ENCODE results near the gene DPP4.

DPP4 gene

DNA sequence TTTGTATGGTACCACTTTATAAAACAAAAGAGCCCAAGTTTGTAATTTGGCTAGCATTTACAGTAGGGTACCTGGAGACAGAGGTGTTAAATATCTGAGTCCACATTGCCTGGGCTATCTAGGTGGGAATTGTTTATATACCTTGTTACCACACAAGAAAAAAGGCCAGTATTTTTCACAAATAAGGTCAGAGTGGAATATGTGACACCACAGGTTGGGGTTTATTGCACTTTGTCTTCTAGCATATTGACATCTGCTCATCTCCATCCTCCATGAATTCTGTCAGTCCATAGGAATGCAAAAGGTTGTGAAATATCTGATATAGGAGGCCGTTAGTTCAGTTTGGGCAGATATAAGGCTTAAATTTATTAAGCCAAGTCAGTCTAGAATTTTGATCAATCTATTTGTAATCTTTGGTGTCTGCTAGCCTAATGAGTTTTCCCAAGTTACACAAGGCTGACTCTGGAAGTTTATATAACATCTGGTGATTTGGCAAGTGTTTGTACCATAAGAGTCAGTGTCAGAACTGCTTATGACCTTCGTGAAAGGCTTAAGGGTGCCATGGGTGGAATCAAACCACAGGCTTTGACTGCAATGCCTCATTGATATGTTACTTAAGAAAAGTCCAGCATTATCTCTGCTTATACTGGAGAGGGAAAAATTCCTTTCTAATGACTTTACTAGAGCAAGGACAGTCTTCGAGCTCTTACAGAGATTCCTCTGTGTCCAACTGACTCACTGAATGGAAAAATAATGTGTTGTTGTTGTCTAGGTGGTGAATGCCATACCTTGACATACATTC is 11.3 kb upstream of the DPP4 start:
- Histone ChIP-seq H3K27ac (ENCODE audit: insufficient read depth, low read depth, low read length, poor library complexity, severe bottlenecking) (no peak overlapping the region), H3K4me3 (ENCODE audit: insufficient read depth, low read depth, low read length) (no peak overlapping the region), H3K36me3 (ENCODE audit: control insufficient read depth, insufficient read depth, low read length) (no peaks in the 10 kb centered on the region), H3K27me3 (ENCODE audit: control insufficient read depth, insufficient read depth, low read length, poor library complexity, severe bottlenecking) (no peaks in the 10 kb centered on the region), H3K9me3 (ENCODE audit: control insufficient read depth, low read length) (no peaks in the 10 kb centered on the region), H3K4me1 (ENCODE audit: control insufficient read depth, insufficient read depth, low read length) (no peaks in the 10 kb centered on the region)
- WGBS, 2 experiments: 97% methylated on average over 3 of the region's 3 CpGs

DNA sequence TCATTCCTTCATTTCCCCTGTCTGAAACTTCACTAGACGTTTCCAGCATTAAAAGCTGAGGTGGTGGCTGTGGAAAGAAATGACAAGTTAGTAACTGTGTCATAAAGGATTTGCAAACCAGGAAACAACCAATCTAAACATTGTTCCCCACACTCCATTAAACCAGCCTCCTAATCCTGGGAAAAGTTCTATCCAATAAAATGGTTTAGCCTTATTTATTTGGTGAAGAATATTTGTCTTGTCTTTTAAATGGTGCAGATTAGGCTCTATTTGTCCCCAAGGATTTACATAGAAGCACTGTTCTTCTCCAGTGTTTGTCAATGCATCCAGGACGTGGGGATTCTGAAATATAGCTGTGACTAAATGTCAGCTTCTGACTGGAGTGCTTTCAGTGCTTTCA is 10.5 kb upstream of the DPP4 start:
- H3K27ac ChIP-seq (ENCODE audit: insufficient read depth, low read depth, low read length, poor library complexity, severe bottlenecking): no peak overlapping the region
- no peaks in the 10 kb centered on the region for H3K36me3 ChIP-seq (ENCODE audit: control insufficient read depth, insufficient read depth, low read length)
- H3K27me3 ChIP-seq (ENCODE audit: control insufficient read depth, insufficient read depth, low read length, poor library complexity, severe bottlenecking): no peaks in the 10 kb centered on the region
- WGBS, 2 experiments: 70 to 92% methylated on average over 1 to 2 of the region's 2 CpGs
- H3K9me3 ChIP-seq (ENCODE audit: control insufficient read depth, low read length): no peaks in the 10 kb centered on the region
- no peaks in the 10 kb centered on the region for H3K4me1 ChIP-seq (ENCODE audit: control insufficient read depth, insufficient read depth, low read length)
- H3K4me3 ChIP-seq (ENCODE audit: insufficient read depth, low read depth, low read length): no peak overlapping the region

DNA sequence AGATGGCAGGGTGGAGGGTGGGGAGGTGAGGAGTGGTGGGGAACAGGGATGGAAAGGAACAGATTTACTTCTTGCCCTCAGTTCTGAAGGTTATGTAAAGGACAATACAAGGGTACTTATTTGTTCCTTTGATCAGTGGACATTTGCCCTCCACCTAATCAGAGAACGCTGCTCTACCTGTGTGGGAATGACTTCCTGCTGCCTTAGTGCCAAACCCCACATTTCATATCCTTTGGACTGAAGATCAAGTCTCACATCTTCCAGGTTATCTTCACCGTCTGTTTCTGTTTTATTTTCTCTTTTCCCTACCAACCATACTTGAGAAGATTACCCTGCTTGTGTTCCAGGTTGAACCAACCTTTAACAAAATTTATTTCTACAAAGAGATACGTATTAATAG is 8.7 kb upstream of the DPP4 start:
- whole genome bisulfite sequencing, 2 experiments: 62 to 63% methylated on average over 3 of the region's 3 CpGs
- Histone ChIP-seq H3K9me3 (ENCODE audit: control insufficient read depth, low read length) (peaks cover 3% of the 10 kb centered on the region), H3K36me3 (ENCODE audit: control insufficient read depth, insufficient read depth, low read length) (no peaks in the 10 kb centered on the region), H3K4me1 (ENCODE audit: control insufficient read depth, insufficient read depth, low read length) (no peaks in the 10 kb centered on the region), H3K27ac (ENCODE audit: insufficient read depth, low read depth, low read length, poor library complexity, severe bottlenecking) (no peak overlapping the region), H3K4me3 (ENCODE audit: insufficient read depth, low read depth, low read length) (no peak overlapping the region), H3K27me3 (ENCODE audit: control insufficient read depth, insufficient read depth, low read length, poor library complexity, severe bottlenecking) (no peaks in the 10 kb centered on the region)

DNA sequence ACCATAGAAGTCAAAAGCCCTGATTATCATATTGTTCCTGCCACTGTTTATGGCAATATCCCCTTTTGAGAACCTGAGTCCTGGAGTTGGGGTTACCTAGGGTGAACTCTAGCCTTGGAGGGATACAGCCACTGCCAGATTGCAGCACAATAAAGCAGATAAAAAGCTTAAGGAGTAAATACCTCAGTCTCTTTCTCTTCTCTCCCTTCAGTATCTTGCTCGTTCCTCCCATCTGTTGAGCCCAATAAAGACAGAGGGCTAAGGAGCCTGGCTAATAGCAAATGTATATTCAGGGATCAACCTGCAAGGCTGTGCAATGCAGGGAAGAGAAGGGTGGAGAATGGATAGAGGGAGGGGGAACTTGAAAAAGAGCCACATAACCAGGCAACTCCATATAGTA is 8.0 kb upstream of the DPP4 start:
- H3K36me3 ChIP-seq (ENCODE audit: control insufficient read depth, insufficient read depth, low read length): no peaks in the 10 kb centered on the region
- peaks cover 3% of the 10 kb centered on the region for H3K9me3 ChIP-seq (ENCODE audit: control insufficient read depth, low read length)
- H3K4me1 ChIP-seq (ENCODE audit: control insufficient read depth, insufficient read depth, low read length): no peaks in the 10 kb centered on the region
- H3K27ac ChIP-seq (ENCODE audit: insufficient read depth, low read depth, low read length, poor library complexity, severe bottlenecking): no peak overlapping the region
- H3K27me3 ChIP-seq (ENCODE audit: control insufficient read depth, insufficient read depth, low read length, poor library complexity, severe bottlenecking): no peaks in the 10 kb centered on the region
- 94% methylated on average over 1 of the region's 1 CpG; no CpG with 5 or more reads in 1 of the 2 experiments for WGBS, 2 experiments
- no peak overlapping the region for H3K4me3 ChIP-seq (ENCODE audit: insufficient read depth, low read depth, low read length)

DNA sequence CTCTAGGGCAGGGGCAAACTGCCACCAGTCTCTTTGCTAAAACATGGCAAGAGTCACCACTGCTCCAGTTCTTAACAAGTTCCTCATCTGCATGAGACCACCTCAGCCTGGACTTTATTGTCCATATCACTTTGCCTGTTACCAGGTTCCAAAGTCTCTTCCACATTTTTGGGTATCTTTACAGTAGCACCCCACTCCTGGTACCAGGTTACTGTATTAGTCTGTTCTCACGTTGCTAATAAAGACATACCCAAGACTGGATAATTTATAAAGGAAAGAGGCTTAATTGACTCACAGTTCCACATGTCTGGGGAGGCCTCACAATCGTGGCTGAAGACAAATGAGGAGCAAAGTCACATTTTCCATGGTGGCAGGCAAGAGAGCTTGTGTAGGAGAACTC is 5.5 kb upstream of the DPP4 start:
- no peak overlapping the region for H3K27ac ChIP-seq (ENCODE audit: insufficient read depth, low read depth, low read length, poor library complexity, severe bottlenecking)
- H3K4me1 ChIP-seq (ENCODE audit: control insufficient read depth, insufficient read depth, low read length): peaks cover 9% of the 10 kb centered on the region
- H3K9me3 ChIP-seq (ENCODE audit: control insufficient read depth, low read length): peaks cover 3% of the 10 kb centered on the region
- peaks cover 8% of the 10 kb centered on the region for H3K27me3 ChIP-seq (ENCODE audit: control insufficient read depth, insufficient read depth, low read length, poor library complexity, severe bottlenecking)
- H3K36me3 ChIP-seq (ENCODE audit: control insufficient read depth, insufficient read depth, low read length): no peaks in the 10 kb centered on the region
- 90 to 93% methylated on average over 2 of the region's 2 CpGs for WGBS, 2 experiments
- no peak overlapping the region for H3K4me3 ChIP-seq (ENCODE audit: insufficient read depth, low read depth, low read length)

DNA sequence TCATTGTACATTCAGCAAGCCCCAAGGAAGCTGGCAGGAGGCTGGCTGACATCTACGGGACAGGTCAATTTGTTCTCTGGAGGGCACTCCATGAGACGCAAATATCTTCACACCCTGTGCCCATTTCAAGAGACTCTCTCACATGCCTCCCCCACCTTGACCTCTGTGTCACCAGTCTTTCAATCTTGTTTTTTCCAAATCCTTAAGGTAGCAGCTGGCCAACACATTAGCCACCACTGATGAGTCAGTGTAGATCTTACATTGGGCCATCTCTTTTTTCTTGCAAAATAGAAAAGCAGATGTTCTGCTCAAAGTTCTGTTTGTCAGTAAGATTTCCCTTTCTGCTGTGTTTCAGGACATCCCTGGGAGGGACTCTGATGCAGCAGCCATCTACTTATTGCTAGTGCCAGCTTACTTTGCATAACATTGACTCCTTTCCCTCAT is 1.7 kb upstream of the DPP4 start:
- WGBS, 2 experiments: 85 to 89% methylated on average over 2 of the region's 2 CpGs
- Histone ChIP-seq H3K36me3 (ENCODE audit: control insufficient read depth, insufficient read depth, low read length) (no peaks in the 10 kb centered on the region), H3K4me3 (ENCODE audit: insufficient read depth, low read depth, low read length) (no peak overlapping the region), H3K4me1 (ENCODE audit: control insufficient read depth, insufficient read depth, low read length) (peaks cover 17% of the 10 kb centered on the region), H3K27ac (ENCODE audit: insufficient read depth, low read depth, low read length, poor library complexity, severe bottlenecking) (no peak overlapping the region), H3K9me3 (ENCODE audit: control insufficient read depth, low read length) (peaks cover 3% of the 10 kb centered on the region), H3K27me3 (ENCODE audit: control insufficient read depth, insufficient read depth, low read length, poor library complexity, severe bottlenecking) (peaks cover 39% of the 10 kb centered on the region)

DNA sequence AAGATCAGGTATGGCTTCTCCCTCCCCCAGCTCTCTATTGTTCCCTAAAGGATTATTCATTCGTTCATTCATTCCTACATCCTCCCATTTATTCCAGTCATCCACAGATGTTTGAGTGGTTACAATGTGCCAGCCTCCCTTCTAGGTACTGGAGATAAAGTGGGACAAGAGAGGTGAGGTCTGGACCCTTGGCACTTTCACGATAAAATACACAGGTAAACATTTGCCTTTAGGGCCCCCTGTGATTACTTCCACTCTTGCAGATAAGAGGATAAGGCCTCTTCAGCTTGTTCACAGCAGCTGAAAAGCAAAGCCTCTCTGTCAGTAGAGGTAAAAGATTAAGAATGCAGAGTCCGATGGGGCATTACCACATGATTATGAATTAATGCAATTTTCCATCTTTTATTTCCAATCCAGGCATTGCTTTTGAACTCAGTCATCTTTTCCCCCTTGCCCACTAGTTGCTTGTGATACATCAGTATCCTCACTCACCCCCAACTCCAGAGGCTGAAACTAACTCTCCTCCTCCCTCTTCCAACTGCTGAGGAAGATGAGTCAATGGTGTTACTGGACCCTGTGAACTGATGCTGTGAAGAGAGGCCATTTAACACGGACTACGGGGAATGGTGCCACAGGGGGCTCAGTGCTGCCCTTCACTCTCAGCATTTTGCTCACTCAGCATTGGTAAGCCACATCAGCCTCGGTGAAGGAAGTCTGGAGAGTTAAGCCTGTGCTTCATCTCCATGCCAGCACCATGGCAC is 1.1 kb upstream of the DPP4 start:
- Histone ChIP-seq H3K9me3 (ENCODE audit: control insufficient read depth, low read length) (peaks cover 3% of the 10 kb centered on the region), H3K27ac (ENCODE audit: insufficient read depth, low read depth, low read length, poor library complexity, severe bottlenecking) (no peak overlapping the region), H3K36me3 (ENCODE audit: control insufficient read depth, insufficient read depth, low read length) (no peaks in the 10 kb centered on the region), H3K27me3 (ENCODE audit: control insufficient read depth, insufficient read depth, low read length, poor library complexity, severe bottlenecking) (peaks cover 39% of the 10 kb centered on the region), H3K4me3 (ENCODE audit: insufficient read depth, low read depth, low read length) (no peak overlapping the region), H3K4me1 (ENCODE audit: control insufficient read depth, insufficient read depth, low read length) (peaks cover 17% of the 10 kb centered on the region)
- 55 to 68% methylated on average over 5 to 6 of the region's 6 CpGs for WGBS, 2 experiments

DNA sequence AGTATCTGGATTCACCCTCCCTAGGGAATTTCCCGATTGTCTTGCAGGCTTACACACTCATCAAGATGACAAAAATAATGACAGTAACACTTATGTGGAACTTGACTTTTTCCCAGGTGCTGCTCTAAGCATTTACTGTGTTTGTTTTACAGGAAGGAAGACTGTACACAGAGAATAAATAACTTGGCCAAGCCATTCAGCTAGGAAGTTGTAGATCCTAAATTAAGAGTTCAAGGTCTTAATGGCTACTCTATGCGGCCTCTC is 549 bp upstream of the DPP4 start:
- H3K36me3 ChIP-seq (ENCODE audit: control insufficient read depth, insufficient read depth, low read length): no peaks in the 10 kb centered on the region
- H3K27ac ChIP-seq (ENCODE audit: insufficient read depth, low read depth, low read length, poor library complexity, severe bottlenecking): no peak overlapping the region
- H3K27me3 ChIP-seq (ENCODE audit: control insufficient read depth, insufficient read depth, low read length, poor library complexity, severe bottlenecking): peaks cover 39% of the 10 kb centered on the region
- H3K4me1 ChIP-seq (ENCODE audit: control insufficient read depth, insufficient read depth, low read length): peaks cover 17% of the 10 kb centered on the region
- H3K4me3 ChIP-seq (ENCODE audit: insufficient read depth, low read depth, low read length): peak overlapping the region; percentile 53
- WGBS, 2 experiments: 32 to 33% methylated on average over 2 of the region's 2 CpGs
- H3K9me3 ChIP-seq (ENCODE audit: control insufficient read depth, low read length): peaks cover 3% of the 10 kb centered on the region

DNA sequence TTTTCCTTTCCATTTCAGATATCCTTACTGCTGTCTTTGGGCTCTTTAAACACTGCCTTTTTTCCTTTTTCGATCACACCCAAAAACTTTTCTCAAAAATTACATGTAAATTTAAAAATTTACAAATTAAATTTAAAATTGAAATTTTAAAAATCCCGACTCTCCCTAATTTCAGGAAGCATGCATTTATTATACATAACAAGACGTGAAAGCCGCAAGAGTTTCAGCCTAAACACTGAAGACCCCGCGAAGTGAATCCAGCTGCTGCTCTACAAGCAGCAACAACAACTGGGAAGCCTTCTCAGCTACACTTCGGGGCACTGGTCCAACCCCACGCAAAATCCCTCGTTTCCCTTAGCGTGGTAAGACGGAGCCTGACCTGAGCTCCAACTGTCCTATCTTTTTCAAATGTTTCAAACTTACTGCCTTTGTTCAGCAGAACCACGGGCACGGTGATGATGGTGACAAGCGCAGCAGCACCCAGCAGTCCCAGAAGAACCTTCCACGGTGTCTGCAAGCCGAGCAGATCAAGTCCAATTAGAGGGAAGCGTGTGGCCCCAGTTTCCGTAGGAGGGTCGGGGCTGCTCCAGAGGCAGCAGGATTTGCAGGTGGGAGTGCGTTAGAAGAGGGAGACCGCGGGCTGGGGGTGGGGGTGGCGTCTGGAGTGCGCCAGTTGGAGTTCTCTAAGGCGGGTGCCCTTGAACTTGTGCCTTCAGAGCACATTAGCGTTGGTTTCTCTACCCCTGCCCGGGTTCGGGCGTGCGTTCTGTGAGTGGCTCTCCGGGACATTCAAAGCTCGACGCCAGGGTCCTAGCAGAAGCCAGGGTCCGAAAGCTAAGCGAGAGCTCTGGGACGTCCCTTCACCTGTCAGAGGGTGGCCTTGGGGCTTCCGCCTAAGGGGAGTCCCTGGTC is 783 bp downstream of the DPP4 start:
- Histone ChIP-seq H3K36me3 (ENCODE audit: control insufficient read depth, insufficient read depth, low read length) (no peaks in the 10 kb centered on the region), H3K4me3 (ENCODE audit: insufficient read depth, low read depth, low read length) (peak overlapping the region; percentile 53), H3K9me3 (ENCODE audit: control insufficient read depth, low read length) (no peaks in the 10 kb centered on the region), H3K4me1 (ENCODE audit: control insufficient read depth, insufficient read depth, low read length) (peaks cover 17% of the 10 kb centered on the region), H3K27me3 (ENCODE audit: control insufficient read depth, insufficient read depth, low read length, poor library complexity, severe bottlenecking) (peaks cover 39% of the 10 kb centered on the region), H3K27ac (ENCODE audit: insufficient read depth, low read depth, low read length, poor library complexity, severe bottlenecking) (no peak overlapping the region)
- 14 to 15% methylated on average over 36 of the region's 37 CpGs for WGBS, 2 experiments

DNA sequence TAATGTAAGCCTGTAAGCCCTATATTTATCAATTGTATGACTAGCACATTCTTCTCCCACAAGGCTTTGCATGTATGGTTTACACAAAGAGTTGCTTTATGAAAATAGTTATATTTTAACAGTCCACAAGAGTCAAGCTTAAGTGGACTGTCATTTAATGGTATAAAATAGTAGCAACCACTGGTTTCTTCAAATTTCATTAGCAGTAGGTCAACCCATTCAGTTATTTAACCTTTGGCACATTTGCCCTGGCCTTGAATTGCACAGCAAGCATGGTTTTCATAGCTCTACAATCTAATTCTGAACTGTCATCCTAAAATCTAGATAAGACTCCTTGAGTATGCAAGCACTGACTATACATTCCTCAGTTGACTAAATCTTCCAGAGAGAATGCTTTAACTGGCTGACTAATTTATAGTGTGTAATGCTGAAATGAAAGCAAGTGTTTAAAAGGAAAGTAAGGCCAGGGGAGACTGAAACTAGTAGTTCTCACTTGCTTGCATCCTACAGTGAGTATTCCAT is 1.8 kb downstream of the DPP4 start:
- no peaks in the 10 kb centered on the region for H3K36me3 ChIP-seq (ENCODE audit: control insufficient read depth, insufficient read depth, low read length)
- H3K4me1 ChIP-seq (ENCODE audit: control insufficient read depth, insufficient read depth, low read length): peaks cover 17% of the 10 kb centered on the region
- H3K4me3 ChIP-seq (ENCODE audit: insufficient read depth, low read depth, low read length): no peak overlapping the region
- H3K27ac ChIP-seq (ENCODE audit: insufficient read depth, low read depth, low read length, poor library complexity, severe bottlenecking): no peak overlapping the region
- H3K27me3 ChIP-seq (ENCODE audit: control insufficient read depth, insufficient read depth, low read length, poor library complexity, severe bottlenecking): peaks cover 39% of the 10 kb centered on the region
- H3K9me3 ChIP-seq (ENCODE audit: control insufficient read depth, low read length): no peaks in the 10 kb centered on the region

All from ectodermal cell (in vitro differentiated cells).